ENCODE measurements around the gene PPP3CA.

GRCh38 chr4:101027721-101028120 lies 319.6 kb downstream of the PPP3CA start:
- no peak for TF ChIP-seq CTCF (conservative IDR thresholded peaks at IDR 0.05; ENCODE audit: low read depth, low read length)
- TF ChIP-seq EZH2 (IDR thresholded peaks at IDR 0.05; ENCODE audit: low read length, unreplicated experiment), result no peak
- TF ChIP-seq EZH2phosphoT487 (IDR thresholded peaks at IDR 0.05; ENCODE audit: borderline replicate concordance, low read length), result no peak
